Neuron (in vitro differentiated cells): ENCODE data around the gene CCND2.

ENCODE experiments used
- H2AFZ ChIP-seq: one replicate; pipeline ENCODE4 v1.6.1; 2013; ENCODE audit warnings: low read depth, mild to moderate bottlenecking, inconsistent platforms, low read length, moderate library complexity
- H3K27me3 ChIP-seq: one replicate; pipeline ENCODE4 v1.6.1; 2013; ENCODE audit warnings: low read length; ENCODE audit not compliant: insufficient read depth
- H3K36me3 ChIP-seq: one replicate; pipeline ENCODE4 v1.6.1; 2013; ENCODE audit warnings: low read length; ENCODE audit not compliant: insufficient read depth
- H3K4me1 ChIP-seq: one replicate; pipeline ENCODE4 v1.6.1; 2013; ENCODE audit warnings: low read length; ENCODE audit not compliant: insufficient read depth
- H3K4me3 ChIP-seq: 2 replicates; pipeline ENCODE4 v1.5.1; 2013; ENCODE audit warnings: mild to moderate bottlenecking, low read length, moderate library complexity
- H3K9me3 ChIP-seq: one replicate; pipeline ENCODE4 v1.6.1; 2013; ENCODE audit warnings: low read length

CCND2 gene

GRCh38 chr12:4266990-4267389, 6.6 kb upstream of the CCND2 start:
- peaks cover 58% of the 10 kb centered on the region for H3K27me3 ChIP-seq
- H3K9me3 ChIP-seq = no peaks in the 10 kb centered on the region
- H3K36me3 ChIP-seq = no peaks in the 10 kb centered on the region
- no peak overlapping the region for H2AFZ ChIP-seq
- H3K4me3 ChIP-seq = no peak overlapping the region
- H3K4me1 ChIP-seq = peaks cover 17% of the 10 kb centered on the region

- peaks cover 25% of the 10 kb centered on the region for H3K4me1 ChIP-seq
- no peak overlapping the region for H3K4me3 ChIP-seq
- no peaks in the 10 kb centered on the region for H3K9me3 ChIP-seq
- H2AFZ ChIP-seq = no peak overlapping the region
- H3K36me3 ChIP-seq = no peaks in the 10 kb centered on the region
- H3K27me3 ChIP-seq = peaks cover 58% of the 10 kb centered on the region
These were observed 5.7 kb upstream of the CCND2 start for GRCh38 chr12:4267704-4268328.

GRCh38 chr12:4268329-4269181, 5.0 kb upstream of the CCND2 start:
- peak overlapping the region; percentile 62 for H2AFZ ChIP-seq
- peaks cover 50% of the 10 kb centered on the region for H3K27me3 ChIP-seq
- H3K4me3 ChIP-seq = peak overlapping the region; percentile 41
- H3K36me3 ChIP-seq = no peaks in the 10 kb centered on the region
- H3K4me1 ChIP-seq = peaks cover 30% of the 10 kb centered on the region
- H3K9me3 ChIP-seq = no peaks in the 10 kb centered on the region

- no peaks in the 10 kb centered on the region for H3K36me3 ChIP-seq
These were observed 4.1 kb upstream of the CCND2 start for GRCh38 chr12:4269279-4269991.

GRCh38 chr12:4270016-4270830, 3.3 kb upstream of the CCND2 start:
- no peaks in the 10 kb centered on the region for H3K36me3 ChIP-seq

More at GRCh38 chr12:4269279-4269991, 4.1 kb upstream of the CCND2 start:
- Histone ChIP-seq H3K4me1 (peaks cover 33% of the 10 kb centered on the region), H2AFZ (peak overlapping the region; percentile 70), H3K27me3 (peaks cover 43% of the 10 kb centered on the region), H3K4me3 (peak overlapping the region; percentile 41), H3K9me3 (no peaks in the 10 kb centered on the region)

GRCh38 chr12:4270831-4271716, 2.5 kb upstream of the CCND2 start:
- Histone ChIP-seq H3K36me3 (peaks cover under 1% of the 10 kb centered on the region), H3K27me3 (peaks cover 33% of the 10 kb centered on the region), H3K9me3 (no peaks in the 10 kb centered on the region), H2AFZ (peak overlapping the region; percentile 84), H3K4me1 (peaks cover 39% of the 10 kb centered on the region), H3K4me3 (peak overlapping the region; percentile 47)

More at GRCh38 chr12:4270016-4270830, 3.3 kb upstream of the CCND2 start:
- H3K4me3 ChIP-seq = peak overlapping the region; percentile 47
- no peaks in the 10 kb centered on the region for H3K9me3 ChIP-seq
- H3K4me1 ChIP-seq = peaks cover 33% of the 10 kb centered on the region
- peak overlapping the region; percentile 70 for H2AFZ ChIP-seq
- peaks cover 40% of the 10 kb centered on the region for H3K27me3 ChIP-seq

GRCh38 chr12:4271717-4272423, 1.7 kb upstream of the CCND2 start:
- peak overlapping the region; percentile 75 for H3K4me3 ChIP-seq
- H3K9me3 ChIP-seq = no peaks in the 10 kb centered on the region
- peaks cover 28% of the 10 kb centered on the region for H3K27me3 ChIP-seq
- peak overlapping the region; percentile 91 for H2AFZ ChIP-seq
- H3K4me1 ChIP-seq = peaks cover 45% of the 10 kb centered on the region
- peaks cover 7% of the 10 kb centered on the region for H3K36me3 ChIP-seq

- H3K27me3 ChIP-seq = peaks cover 25% of the 10 kb centered on the region
- no peaks in the 10 kb centered on the region for H3K9me3 ChIP-seq
- H2AFZ ChIP-seq = peak overlapping the region; percentile 91
- peaks cover 52% of the 10 kb centered on the region for H3K4me1 ChIP-seq
- peak overlapping the region; percentile 75 for H3K4me3 ChIP-seq
- H3K36me3 ChIP-seq = peaks cover 13% of the 10 kb centered on the region
These were observed 914 bp upstream of the CCND2 start for GRCh38 chr12:4272424-4273272.

- H3K36me3 ChIP-seq = peaks cover 19% of the 10 kb centered on the region
- peak overlapping the region; percentile 75 for H3K4me3 ChIP-seq
- H3K27me3 ChIP-seq = peaks cover 23% of the 10 kb centered on the region
- no peaks in the 10 kb centered on the region for H3K9me3 ChIP-seq
- peak overlapping the region; percentile 91 for H2AFZ ChIP-seq
- peaks cover 58% of the 10 kb centered on the region for H3K4me1 ChIP-seq
These were observed 300 bp upstream of the CCND2 start for GRCh38 chr12:4273273-4273651.

GRCh38 chr12:4274396-4275015, 944 bp downstream of the CCND2 start:
- peak overlapping the region; percentile 75 for H3K4me3 ChIP-seq
- peaks cover 62% of the 10 kb centered on the region for H3K4me1 ChIP-seq
- H3K27me3 ChIP-seq = peaks cover 17% of the 10 kb centered on the region
- peaks cover 30% of the 10 kb centered on the region for H3K36me3 ChIP-seq
- H3K9me3 ChIP-seq = no peaks in the 10 kb centered on the region
- peak overlapping the region; percentile 14 for H2AFZ ChIP-seq
